NOMO-1 (cell line): ENCODE measurements around the gene SIGLEC1.

ENCODE experiments used
- DNase-seq, 2 experiments: peaks; one replicate each; lab custom pipeline; 2025; ENCODE audit not compliant: unreplicated experiment in 2 of 2; lab: John Stamatoyannopoulos, UW

Gene SIGLEC1

GRCh38 chr20:3681352-3681930 lies 31.0 kb downstream of the SIGLEC1 start:
- no peak for DNase-seq

GRCh38 chr20:3680701-3681351 lies 31.6 kb downstream of the SIGLEC1 start:
- no peak for DNase-seq

DNA sequence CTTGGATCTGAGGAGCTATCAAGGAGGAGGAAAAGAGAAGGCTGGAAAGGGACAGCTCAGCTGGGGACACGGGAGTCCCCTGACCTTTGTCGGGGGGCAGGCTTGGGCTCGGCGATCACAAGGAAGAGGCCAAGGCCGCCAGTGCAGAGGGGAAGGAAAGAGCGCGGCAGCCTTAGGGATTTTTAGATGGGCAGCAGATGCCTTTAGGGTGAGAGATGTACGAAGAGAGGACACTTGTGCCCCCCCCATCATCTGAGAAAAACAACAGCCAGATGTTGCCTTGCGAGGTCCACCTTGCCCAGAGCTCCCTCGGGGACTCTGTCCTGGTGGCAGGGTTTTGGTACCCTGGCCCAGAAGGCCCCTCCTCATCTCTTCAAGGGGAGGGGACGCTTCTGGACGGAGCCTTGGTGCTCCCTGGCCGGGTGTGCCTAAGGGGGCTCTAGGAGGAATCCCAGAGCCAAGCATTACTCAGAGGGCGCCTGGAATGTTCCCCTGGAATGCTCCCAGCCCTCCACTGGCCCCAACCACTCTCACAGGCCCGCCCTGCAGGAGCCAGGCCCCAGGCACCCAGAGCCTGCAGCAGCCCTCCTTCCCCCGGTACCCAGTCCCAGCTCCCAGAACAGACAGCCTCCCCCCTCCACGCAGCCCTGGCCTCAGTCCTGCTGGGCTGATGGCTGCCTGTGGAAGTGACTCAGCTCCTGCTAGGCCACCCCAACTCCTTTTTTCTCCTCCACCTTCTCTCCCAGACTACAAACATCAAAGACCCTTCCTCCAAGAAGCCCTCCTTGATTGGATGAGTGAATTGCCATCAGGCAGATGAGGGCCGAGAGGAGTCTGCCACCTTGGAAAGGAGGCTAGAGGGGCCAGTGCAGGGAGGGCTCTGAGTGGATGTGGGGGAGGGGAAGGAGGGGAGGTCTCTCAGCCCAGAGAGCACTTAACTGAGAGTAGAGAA lies 32.4 kb downstream of the SIGLEC1 start:
- no peak for DNase-seq

GRCh38 chr20:3678856-3679720 lies 33.3 kb downstream of the SIGLEC1 start:
- DNase-seq = no peak

GRCh38 chr20:3678198-3678597 lies 34.2 kb downstream of the SIGLEC1 start:
- DNase-seq = no peak

GRCh38 chr20:3677733-3678132 lies 34.7 kb downstream of the SIGLEC1 start:
- DNase-seq = no peak

GRCh38 chr20:3674995-3675900 lies 37.2 kb downstream of the SIGLEC1 start:
- DNase-seq = no peak

- no peak for DNase-seq
These were observed 38.0 kb downstream of the SIGLEC1 start for GRCh38 chr20:3674447-3674846.

DNA sequence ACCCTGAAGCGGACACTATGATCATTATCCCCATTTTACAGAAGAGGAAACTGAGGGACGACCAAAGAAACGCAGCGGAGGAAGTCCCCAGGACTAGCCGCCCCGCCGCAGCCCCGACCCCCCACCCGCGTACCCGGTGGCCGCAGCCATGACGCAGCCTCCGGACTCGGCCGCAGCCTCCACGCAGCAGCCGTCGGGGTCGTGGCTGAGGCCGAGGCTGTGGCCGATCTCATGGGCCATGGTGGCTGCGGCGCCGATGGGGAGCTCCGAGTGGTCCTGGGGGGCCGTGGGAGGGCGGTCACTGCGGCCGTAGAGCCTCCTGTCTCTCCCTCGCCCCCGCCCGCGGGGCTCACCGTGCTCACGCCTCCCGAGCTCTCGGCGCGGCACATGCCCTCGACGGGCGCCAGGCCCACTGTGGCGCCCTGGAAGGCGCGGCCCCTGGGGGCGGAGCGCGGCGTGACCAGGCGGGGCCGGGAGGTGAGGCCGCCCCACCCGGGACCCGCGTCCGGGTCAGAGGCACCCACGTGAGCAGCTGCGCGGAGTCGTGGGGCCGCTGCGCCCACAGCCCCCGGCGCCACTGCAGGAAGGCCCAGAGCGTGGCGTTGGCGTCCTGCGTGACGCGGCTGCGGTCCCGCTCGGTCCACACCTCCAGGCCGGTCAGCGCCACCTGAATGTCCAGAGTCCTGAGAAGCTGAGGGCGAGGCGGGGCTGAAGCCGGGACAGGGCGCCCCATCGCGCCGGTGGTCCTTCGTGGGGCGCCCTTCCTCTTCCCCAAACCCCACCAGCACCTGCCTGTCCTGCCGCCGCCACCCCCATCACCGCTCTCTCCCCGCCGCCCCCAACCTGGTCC lies 39.0 kb downstream of the SIGLEC1 start:
- no peak for DNase-seq

DNA sequence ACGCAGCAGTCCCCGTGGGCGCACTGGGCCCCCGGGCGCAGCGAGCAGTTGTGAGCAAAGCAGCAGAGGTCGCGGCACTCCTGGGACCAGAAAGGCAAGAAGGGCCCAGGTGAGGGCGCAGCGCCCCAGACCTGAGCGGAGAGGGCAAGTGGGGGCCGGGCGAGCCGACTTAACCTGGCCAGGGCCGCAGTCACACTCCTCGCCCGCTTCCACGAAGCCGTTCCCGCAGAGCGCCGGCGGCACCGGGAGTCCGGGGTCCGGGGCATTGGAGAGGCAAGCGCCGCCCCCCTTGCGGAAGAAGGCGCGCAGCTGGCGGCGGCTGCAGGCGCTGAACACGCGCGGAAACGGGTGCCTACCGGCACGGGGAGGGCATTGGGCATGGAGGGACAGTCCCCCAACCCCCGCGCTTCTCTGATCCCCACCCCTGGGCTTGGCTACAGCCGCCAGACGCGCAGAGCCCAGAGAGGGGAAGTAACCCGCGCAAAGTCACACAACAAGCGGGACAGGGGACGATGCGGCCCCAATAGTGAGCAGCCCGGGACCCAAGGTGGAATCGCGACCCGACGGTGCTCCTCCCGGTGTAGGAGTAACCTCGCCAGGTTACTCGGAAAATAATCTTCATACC lies 39.7 kb downstream of the SIGLEC1 start:
- peak in 1 of 2 experiments; percentile 19 for DNase-seq

- DNase-seq = no peak
These were observed 40.3 kb downstream of the SIGLEC1 start for GRCh38 chr20:3671986-3672546.

GRCh38 chr20:3670945-3671344 lies 41.5 kb downstream of the SIGLEC1 start:
- no peak for DNase-seq

DNA sequence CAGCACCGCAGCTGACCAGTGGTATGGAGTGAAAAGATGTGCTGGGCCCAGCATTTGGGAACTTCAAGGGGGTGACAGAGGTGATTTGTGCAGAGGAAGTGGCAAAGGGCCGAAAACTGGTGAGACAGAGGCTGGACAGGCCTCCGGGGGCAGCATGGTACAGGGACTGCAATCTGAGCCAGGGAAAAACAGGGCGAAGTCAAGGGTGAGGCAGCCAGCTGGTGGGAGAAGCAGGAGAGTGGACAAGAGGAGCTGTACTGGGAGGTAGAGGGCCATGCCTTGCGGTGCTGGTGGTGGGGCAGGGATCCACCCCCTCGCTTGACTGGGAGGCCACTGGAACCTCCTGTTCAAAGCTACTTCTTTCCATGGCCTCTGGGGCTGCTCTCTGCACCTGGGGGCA lies 41.9 kb downstream of the SIGLEC1 start:
- no peak for DNase-seq

GRCh38 chr20:3669710-3670367 lies 42.6 kb downstream of the SIGLEC1 start:
- no peak for DNase-seq

DNA sequence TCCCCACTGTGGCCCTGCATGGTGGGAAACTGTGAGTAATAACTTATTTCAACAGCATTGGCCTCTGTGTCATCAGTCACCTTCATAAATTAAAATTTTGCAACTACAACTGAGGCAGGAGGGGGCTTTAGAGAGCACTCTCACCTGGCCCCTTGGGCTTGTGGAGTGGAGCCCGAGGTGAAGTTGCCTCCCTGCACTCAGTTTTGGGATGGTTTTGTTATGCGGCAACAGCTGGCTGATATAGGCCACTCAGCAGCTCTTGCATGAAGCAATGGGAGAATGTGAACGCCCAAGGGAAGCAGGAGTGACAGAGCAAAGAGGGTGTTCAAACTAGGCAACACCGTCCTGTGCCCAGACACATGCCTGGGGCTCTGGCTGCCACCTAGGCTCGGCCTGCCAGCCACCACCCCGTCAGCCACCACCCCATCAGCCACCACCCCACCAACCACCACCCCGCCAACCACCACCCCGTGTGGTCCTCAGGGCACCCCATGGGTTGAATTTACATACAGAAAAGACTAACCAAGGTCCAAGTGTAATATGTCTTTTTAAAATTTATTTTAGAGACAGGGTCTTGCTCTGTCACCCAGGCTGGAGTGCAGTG lies 44.9 kb downstream of the SIGLEC1 start:
- no peak for DNase-seq

DNA sequence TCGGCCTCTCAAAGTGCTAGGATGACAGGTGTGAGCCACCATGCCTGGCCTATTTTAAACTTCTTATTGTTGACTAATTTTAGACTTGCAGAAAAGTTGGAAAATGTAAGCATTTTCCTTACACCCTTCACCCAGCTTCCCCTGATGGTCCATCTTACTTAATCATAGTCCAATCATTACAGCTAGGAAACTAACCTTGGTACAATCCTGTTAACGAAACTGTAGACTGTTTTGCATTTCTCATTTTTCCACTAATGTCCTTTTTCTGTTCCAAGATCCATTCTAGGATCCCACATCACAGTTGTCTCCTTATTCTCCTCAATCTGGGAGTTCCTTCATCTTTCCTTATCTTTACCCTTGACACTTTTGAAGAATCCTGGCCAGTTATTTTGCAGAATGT lies 48.5 kb downstream of the SIGLEC1 start:
- DNase-seq = no peak

GRCh38 chr20:3663031-3663701 lies 49.2 kb downstream of the SIGLEC1 start, which contains the start of gene GFRA4:
GFRA4 (minus strand) TSS chr20:3663399; CDS start chr20:3663399, 0 bp downstream.
- no peak for DNase-seq
